ENCODE data around the gene APEX1. TPM values are rescaled to one million over a fixed set of nuclear protein-coding genes. Genes with fewer than 3 reads are reported as not detected.
"Not testable (repeated sequence)": the region's sequence is repeated elsewhere in the genome, so short reads cannot be mapped to it uniquely, and the experiment has no call there.

Gene APEX1
- total RNA-seq, 1 experiment from 2014 or later: 171 TPM

DNA sequence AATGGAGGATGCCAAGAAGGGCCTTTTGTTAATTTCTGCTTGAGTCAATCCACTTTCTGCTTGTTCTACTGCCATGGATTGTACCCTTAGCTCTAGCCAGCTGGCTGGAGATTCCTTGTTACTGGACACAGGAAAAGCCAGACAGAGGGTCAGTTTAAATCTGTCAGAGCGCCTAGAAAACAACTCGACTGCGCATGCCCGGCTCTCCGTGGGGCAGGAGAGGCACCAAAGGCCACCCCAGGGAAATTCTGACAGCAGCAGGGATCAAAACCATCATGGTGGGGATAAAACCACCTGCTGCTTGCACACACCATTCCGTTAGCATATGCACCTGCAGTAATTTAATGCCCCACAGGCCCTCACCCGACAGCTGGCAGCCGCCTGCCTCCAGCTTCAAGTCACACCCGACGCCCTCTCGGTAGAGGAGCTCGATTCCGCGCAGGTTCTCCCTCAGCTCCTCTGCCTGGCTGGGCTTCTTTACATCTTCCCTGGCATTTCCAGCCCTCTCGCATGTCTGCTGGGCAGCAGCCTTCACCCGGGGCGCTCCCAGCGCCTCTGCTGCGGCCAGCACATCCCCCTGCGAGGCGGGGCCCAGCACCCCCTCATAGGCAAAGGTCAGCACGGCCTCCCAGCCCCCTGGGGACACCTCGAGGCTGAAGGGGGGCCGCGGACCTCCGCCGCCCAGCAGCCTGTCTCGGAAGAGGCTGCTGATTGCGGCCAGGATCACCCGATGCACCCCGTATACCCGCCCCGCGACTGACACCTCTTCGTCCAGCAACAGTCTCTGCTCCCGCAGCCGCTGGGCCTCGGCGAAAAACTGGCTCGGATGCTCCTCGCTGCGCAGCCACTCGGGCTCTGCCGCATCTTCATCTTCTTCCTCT lies 20.1 kb upstream of the APEX1 start:
- no peak for DNase-seq (ENCODE audit: low read depth)
- in situ Hi-C loops (cut with HindIII; ENCODE audit: low pct_unique_long_range_greater_than_20kb, low sequenced_read_pairs): no loop called here

DNA sequence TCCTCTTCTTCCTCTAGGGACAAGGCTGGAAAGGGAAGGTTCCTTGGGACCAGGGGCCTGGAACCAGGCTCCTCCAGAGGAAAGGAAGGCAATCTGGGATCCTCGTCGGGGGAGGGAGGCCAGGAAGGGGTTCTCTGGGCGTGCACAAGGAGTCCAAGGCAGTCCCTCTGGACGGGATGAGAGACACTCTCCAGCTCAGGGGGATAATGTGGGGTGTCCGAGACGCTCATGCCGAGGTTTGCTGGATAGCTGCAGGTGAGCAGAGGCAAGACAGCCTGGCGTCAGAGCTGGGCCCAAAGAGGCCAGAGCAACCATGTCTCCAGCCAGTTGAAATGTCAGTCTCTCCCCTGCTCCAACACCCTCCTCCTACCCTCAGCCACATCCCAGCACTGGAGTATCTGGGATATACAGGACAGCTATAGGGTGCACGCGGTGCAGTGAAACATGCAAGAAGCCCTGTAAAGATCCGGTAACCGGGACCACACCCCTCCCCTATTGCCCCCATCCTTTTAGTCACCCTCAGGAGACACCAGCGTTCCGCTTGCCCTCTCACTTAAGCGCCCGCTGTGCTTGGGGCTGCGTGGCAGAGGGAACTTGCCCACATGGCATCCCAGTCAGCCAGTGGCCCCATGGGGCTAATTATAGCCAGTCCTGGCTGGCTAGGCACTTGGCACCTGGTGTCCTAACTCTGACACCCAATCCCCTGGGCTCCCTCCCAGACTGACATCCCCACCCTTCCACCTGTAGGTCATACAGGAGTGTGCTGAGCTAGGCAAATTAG lies 19.3 kb upstream of the APEX1 start, which contains the start of gene KLHL33:
Gene KLHL33 (minus strand): TSS at position 585 of the 781 bp plus-strand sequence. CDS start 355 bp downstream, at position 230.
- in situ Hi-C loops (cut with HindIII; ENCODE audit: low pct_unique_long_range_greater_than_20kb, low sequenced_read_pairs): no loop called here

DNA sequence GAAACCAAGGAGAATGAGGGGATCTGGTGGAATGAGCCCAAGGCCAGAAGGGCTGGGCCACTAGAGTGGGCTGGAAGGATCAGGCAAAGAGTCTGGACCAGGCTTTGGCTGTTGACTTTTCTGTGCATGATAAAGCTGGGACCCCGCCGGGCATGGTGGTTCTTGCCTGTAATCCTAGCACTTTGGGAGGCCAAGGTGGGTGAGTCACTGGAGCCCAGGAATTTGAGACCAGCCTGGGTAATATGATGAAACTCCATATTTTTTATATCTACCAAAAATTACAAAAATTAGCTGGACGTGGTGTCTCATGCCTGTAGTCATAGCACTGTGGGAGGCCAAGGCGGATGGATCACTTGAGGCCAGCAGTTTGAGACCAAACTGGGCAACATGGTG lies 18.7 kb upstream of the APEX1 start:
- in situ Hi-C loops (cut with HindIII; ENCODE audit: low pct_unique_long_range_greater_than_20kb, low sequenced_read_pairs): no loop called here
- DNase-seq (ENCODE audit: low read depth): no peak

More for the DNA sequence above, 19.3 kb upstream of the APEX1 start, which contains the start of gene KLHL33:
- no peak for DNase-seq (ENCODE audit: low read depth)

DNA sequence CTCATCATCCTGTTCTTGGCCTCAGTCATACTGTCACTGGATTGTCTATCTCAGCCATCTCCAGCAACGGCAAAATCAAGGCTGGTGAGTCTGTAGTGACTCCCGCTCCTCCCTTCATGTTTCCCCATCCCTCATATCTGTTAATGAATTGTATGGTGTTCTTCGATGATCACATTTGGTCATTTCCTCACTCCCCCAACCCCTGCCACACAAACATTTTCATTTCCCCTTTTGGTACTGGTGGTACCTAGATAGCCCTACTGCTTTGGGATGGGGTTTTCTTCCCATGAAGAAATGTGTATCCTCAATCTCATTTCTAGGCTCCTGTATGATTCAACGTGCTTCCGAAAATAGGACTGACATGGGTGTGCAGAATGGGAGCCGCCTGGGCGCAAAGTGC lies 16.4 kb upstream of the APEX1 start:
- DNase-seq (ENCODE audit: low read depth): no peak
- in situ Hi-C loops (cut with HindIII; ENCODE audit: low pct_unique_long_range_greater_than_20kb, low sequenced_read_pairs): no loop called here

DNA sequence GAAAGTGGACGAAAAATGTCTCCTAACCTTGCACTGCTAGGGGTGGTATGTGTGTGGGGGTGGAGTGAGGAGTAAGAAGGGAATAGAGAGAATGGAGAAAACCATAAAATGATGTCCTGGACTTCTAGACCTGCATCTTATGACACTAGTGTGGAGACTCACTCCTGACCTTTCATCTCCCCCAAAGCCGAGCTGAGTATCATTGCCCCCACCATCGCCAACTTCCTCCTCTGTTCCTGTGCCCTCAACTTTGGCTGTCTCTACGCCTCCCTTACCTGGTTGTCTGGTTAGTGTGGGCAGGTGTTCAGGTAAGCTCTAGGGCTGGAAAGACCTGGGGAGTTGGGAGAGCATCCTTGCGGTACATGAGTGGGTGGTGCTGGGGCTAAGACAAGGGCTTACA lies 14.6 kb upstream of the APEX1 start:
- DNase-seq (ENCODE audit: low read depth): no peak
- in situ Hi-C loops (cut with HindIII; ENCODE audit: low pct_unique_long_range_greater_than_20kb, low sequenced_read_pairs): no loop called here

DNA sequence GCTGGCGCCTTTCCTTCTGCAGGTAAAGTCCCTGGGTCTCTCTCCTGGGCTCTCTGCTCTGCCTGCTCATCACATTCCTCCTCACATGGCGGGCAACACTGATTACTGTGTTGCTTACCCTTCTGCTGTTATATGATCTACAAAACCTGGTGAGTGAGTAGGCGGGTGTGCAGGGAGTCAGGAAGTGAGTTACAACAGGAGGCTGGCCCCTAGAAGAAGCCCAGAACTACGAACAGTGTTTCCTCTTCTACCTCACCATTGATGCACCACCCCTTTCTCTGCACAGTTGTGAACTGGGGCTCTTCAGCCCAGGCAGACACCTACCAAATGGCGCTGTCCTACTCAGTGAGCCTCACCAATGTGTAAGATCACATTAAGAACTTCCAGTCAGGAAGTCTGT lies 14.1 kb upstream of the APEX1 start:
- in situ Hi-C loops (cut with HindIII; ENCODE audit: low pct_unique_long_range_greater_than_20kb, low sequenced_read_pairs): no loop called here

DNA sequence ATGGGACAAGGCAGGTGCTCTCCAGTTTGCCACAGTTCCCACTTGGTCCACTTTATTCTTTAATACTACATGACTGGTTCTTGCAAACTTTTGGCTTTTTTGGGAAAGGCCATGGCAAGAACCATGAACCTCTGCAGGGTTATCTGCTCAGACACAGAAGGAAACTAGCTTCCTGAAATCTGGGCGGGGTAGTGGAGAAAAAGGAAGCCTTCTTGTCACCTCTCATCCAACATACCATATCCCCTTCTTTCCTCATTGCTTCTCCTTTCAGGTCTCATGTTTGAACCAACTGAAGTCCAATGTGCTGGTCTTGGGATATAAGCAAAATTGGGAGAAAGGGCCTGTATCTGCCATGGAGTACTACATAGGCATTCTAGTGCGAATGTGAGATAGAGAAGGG lies 13.6 kb upstream of the APEX1 start:
- in situ Hi-C loops (cut with HindIII; ENCODE audit: low pct_unique_long_range_greater_than_20kb, low sequenced_read_pairs): no loop called here
- no peak for DNase-seq (ENCODE audit: low read depth)

More for the DNA sequence above, 14.1 kb upstream of the APEX1 start:
- no peak for DNase-seq (ENCODE audit: low read depth)

DNA sequence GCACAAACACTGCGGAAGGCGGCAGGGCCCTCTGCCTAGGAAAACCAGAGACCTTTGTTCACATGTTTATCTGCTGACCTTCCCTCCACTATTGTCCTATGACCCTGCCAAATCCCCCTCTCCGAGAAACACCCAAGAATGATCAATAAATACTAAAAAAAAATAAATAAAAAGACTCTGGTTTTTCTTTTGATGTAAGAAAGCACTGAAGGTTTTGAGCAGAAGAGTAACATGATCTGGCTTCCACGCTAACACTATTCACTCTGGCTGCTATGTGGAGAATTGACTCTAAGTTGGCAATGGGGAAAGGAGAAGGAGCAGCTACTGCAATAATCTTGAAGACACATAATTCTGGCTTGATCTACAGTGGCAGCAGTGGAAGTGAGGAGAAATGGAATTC lies 11.4 kb upstream of the APEX1 start:
- in situ Hi-C loops (cut with HindIII; ENCODE audit: low pct_unique_long_range_greater_than_20kb, low sequenced_read_pairs); DNase-seq (ENCODE audit: low read depth): not testable (repeated sequence)

DNA sequence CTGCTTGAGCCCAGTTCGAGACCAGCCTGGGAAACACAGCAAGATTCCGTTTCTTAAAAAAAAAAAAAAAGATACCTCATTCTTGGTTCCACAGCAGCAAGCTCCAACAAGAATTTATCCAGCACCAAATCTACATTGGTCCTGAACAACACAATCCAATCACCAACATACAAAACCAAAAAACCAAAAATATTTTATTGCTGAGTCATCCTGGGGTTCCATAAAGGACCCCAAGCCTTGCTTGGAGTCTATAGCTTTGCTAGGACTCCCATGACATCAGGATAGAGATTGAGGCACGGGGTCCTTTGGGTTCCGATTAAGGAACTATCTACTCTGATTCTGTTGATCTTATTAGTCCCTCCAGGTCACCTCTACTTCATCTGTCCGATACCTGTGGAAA lies 8.1 kb upstream of the APEX1 start:
- no peak for DNase-seq (ENCODE audit: low read depth)
- in situ Hi-C loops (cut with HindIII; ENCODE audit: low pct_unique_long_range_greater_than_20kb, low sequenced_read_pairs): no loop called here

DNA sequence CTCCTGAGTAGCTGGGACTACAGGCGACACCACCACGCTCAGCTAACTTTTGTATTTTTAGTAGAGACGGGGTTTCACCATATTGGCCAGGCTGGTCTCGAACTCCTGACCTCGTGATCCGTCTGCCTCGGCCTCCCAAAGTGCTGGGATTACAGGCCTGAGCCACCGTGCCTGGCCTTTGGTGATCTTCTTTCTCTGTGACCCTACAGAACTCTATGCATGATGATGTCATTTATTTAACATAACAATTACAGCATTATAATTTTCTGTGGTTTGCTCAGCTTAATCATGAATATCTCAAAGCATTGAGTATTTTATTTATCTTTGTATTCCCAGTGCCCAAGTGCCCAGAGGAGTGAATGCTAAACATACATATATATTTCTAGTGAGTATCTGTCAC lies 2.2 kb upstream of the APEX1 start:
- DNase-seq (ENCODE audit: low read depth); in situ Hi-C loops (cut with HindIII; ENCODE audit: low pct_unique_long_range_greater_than_20kb, low sequenced_read_pairs): not testable (repeated sequence)

DNA sequence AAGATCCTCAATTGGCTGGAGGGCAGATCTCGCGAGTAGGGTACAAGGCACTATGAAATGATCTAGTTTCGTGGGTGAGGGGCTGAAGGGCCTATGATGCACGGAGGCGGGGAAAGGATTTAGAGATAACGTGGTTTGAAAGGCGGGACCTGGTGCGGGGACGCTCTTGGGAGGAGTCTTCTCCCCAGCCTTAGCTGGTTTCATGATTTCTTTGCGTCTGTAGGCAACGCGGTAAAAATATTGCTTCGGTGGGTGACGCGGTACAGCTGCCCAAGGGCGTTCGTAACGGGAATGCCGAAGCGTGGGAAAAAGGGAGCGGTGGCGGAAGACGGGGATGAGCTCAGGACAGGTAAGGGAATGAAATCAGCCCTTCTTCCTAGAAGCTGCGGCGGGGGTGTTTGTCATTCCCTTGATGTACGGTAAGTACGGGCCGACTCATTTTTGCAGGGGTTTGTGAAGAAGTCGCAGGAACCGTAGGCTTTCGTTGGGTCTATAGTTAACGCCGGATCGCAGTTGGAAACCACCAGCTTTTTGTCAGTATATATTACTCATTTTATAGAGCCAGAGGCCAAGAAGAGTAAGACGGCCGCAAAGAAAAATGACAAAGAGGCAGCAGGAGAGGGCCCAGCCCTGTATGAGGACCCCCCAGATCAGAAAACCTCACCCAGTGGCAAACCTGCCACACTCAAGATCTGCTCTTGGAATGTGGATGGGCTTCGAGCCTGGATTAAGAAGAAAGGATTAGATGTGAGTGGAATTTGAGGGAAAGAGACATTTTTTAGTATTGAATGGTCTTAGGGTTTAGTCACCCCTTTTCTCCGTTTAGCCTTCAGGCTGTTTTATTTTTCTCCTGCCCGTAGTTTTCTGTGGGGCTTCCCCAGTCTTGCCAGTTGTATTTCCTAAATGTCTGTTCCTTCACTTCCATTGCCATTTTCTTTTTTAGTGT lies 602 bp downstream of the APEX1 start:
- DNase-seq (ENCODE audit: low read depth): no peak
- in situ Hi-C loops (cut with HindIII; ENCODE audit: low pct_unique_long_range_greater_than_20kb, low sequenced_read_pairs): no loop called here

DNA sequence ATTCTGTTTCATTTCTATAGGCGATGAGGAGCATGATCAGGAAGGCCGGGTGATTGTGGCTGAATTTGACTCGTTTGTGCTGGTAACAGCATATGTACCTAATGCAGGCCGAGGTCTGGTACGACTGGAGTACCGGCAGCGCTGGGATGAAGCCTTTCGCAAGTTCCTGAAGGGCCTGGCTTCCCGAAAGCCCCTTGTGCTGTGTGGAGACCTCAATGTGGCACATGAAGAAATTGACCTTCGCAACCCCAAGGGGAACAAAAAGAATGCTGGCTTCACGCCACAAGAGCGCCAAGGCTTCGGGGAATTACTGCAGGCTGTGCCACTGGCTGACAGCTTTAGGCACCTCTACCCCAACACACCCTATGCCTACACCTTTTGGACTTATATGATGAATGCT lies 1.9 kb downstream of the APEX1 start:
- in situ Hi-C loops (cut with HindIII; ENCODE audit: low pct_unique_long_range_greater_than_20kb, low sequenced_read_pairs): no loop called here
- no peak for DNase-seq (ENCODE audit: low read depth)

DNA sequence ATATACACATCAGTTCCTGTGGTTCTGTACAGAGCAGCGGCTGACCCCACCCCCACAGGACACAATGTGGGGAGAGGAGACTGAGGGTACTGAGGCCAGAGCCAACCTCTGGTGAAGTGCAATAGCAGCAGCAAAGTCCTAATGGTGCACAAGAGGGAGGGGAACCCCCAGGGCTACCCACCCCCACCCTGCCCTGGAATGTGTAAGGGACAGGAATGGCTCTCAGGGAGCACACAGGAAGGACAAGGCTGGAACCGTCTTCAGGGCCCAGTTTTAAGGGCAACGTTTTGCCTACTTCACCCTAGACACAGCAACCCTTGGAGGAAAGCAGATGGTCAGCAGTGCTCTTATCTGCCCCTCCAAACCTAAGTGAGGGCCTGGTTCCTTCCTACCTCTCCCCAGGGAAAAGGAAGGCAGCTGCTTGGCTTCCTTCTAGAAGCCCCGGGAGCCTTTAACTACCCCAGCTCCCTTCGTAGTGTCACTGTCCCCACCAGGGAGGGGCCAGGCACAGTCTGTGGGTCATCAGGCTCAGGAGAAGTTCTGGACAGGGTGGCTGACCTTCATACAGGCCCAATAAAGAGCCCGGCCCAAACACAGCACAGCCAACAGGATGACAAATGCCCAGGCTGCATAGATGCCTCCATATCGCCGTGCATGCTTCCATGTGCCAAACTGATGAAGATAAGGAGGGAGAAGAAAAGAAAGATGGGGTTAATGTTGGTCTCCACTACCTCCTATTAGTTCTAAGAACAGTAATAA lies 3.2 kb downstream of the APEX1 start:
- DNase-seq (ENCODE audit: low read depth): no peak
- in situ Hi-C loops (cut with HindIII; ENCODE audit: low pct_unique_long_range_greater_than_20kb, low sequenced_read_pairs): no loop called here

DNA sequence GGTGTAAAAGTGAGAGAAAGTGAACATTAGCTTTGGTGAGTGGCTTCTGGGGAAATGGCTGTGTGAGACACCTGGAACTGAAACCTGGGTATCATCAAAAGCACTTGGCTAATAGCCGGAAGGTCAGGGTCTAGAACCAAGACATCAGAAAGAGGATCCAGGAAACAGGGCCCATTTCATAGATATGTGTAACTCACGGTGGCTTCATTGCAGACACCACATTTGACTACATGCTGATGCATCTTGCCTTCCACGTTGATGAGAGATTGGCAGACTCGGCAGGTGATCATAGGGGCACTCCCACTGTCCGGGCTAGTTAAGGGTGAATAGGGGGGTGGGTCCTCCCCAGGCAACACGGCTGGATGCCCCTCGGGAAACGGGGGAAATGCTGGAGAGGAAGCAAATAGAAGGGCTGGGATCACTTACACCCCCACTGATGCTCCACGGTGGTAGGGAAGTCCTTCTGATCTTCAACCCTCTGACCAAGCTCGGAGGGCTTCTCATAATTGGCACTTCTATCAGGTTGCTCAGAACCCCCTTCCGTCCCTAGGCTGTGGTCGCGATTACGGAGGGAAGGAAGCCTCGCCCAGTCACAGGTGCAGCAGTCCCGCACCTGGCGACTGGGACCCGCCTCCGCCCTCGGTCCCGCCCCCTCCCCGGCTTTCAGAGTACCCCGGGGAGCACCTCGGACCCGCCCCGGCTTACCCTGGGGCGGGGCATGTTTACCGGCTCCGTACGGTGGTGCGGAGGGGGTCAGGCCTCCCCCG lies 5.6 kb downstream of the APEX1 start:
- no peak for DNase-seq (ENCODE audit: low read depth)
- in situ Hi-C loops (cut with HindIII; ENCODE audit: low pct_unique_long_range_greater_than_20kb, low sequenced_read_pairs): no loop called here

DNA sequence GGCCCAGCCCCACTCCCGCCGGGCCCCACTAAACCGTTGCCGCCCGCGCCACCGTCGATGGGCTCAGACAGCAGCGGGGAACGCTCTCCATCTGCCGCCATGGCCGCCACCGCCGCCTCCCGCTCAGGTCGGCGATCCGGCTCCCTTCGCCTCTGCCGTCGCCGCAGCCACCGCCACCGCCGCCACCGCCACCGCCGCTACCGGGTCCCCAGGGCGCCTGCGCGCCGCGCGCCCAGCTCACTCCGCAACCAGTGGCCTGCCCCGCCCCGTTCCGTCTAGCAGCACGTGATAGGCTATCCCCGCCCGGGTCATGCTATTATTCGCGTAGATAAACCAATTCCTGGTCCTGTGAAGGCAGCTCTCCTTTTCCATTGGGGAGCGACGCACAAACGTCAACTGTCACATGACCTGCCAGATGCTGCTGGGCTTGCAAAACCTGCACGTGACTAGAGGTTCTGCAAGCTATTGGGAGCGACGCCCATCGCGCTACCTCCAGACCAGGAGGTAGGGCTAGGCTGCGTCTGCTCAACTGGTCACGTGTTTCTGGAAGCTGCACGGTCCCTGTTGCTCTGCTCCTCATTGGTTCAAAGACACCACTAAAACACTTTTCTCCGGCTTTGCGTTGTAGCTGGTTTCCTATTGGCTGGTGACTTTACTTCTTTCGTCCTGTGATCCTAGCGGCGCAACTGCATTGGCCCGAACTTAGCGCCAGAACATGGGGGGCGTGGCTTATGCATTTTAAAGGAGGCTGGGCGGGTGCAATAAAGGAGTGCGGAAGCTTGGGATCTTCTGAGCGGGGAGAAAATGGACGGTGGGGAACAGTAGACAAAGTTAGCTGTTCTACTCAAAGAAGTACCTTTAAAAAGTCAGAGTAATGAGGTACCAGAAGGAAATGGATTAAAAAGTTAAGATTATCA lies 6.5 kb downstream of the APEX1 start, which contains the start of gene PIP4P1:
Gene PIP4P1 (minus strand): TSS at position 210 of the 917 bp plus-strand sequence. CDS start 109 bp downstream, at position 101.
- in situ Hi-C loops (cut with HindIII; ENCODE audit: low pct_unique_long_range_greater_than_20kb, low sequenced_read_pairs): no loop called here
- DNase-seq (ENCODE audit: low read depth): peak; percentile 99

DNA sequence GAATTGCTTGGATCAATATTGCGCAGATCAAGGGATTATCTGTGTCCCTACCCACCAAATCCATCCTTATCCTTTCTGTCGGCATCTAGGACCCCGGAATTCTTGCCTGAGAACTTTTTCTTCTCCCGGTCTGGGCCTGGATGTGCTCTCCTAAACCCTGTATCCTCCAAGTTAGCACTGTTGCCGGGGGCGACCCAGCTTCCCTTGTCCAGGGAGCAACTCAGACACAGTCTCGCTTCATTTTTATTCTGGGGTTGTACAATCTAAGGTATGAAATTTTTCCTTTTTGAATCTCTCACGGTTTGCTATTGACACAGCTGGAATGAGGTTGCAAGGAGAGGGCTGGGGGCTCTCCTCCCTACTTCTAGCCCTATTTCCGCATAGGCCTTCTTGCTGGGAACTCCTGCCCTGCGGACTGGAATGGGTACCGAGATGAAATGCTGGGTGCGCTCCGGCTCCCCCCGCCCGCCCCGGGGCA lies 13.8 kb downstream of the APEX1 start:
- no peak for DNase-seq (ENCODE audit: low read depth)
- in situ Hi-C loops (cut with HindIII; ENCODE audit: low pct_unique_long_range_greater_than_20kb, low sequenced_read_pairs): no loop called here
